H1 (cell line): ENCODE data around the gene CLRN2. TPM values are rescaled to one million over a fixed set of nuclear protein-coding genes. Genes with fewer than 3 reads are reported as not detected.

ENCODE experiments used
- CTCF ChIA-PET: fragments of 300-600 bp; sonication (Branson Sonifier 250); formaldehyde crosslinking; loops from one replicate; lab custom pipeline; 2021; ENCODE audit not compliant: partially characterized antibody; lab: Charles Lee
- POLR2A ChIA-PET: fragments of 300-600 bp; sonication (Branson Sonifier 250); formaldehyde crosslinking; loops from one replicate; lab custom pipeline; 2021; ENCODE audit warnings: inconsistent platforms; ENCODE audit not compliant: partially characterized antibody; lab: Charles Lee
- DNase-seq, 2 experiments: peaks; one replicate each; pipeline versions ENCODE4 v3.0.0 to v3.0.0-alpha.2; 2010 to 2022; ENCODE audit warnings: low spot score in 2 of 2, low read depth in 1 of 2, mixed read lengths in 1 of 2
- FAIRE-seq: peaks from 2 replicates; lab custom pipeline; 2011; peaks lifted over from hg19 to GRCh38; lab: Jason Lieb, UNC
- H2AFZ ChIP-seq: 2 replicates; pipeline ENCODE4 v1.8.1; 2012; ENCODE audit warnings: low read length, inconsistent platforms
- H2AK5ac ChIP-seq: 2 replicates; pipeline ENCODE4 v1.6.1; 2013; ENCODE audit warnings: low read depth, low read length
- H2BK120ac ChIP-seq: replicated peaks from 2 replicates; pipeline ENCODE3; 2013; ENCODE audit warnings: low read depth, low read length, inconsistent platforms
- H2BK12ac ChIP-seq: 2 replicates; pipeline ENCODE4 v1.6.1; 2013; ENCODE audit warnings: low read depth, low read length
- H2BK15ac ChIP-seq: 2 replicates; pipeline ENCODE4 v1.6.1; 2013; ENCODE audit warnings: low read length
- H2BK20ac ChIP-seq: 2 replicates; pipeline ENCODE4 v1.6.1; 2013; ENCODE audit warnings: low read length
- H2BK5ac ChIP-seq: 2 replicates; pipeline ENCODE4 v1.6.1; 2013; ENCODE audit warnings: low read depth, low read length
- H3K14ac ChIP-seq: 2 replicates; pipeline ENCODE4 v1.6.1; 2013; ENCODE audit warnings: inconsistent platforms; ENCODE audit not compliant: insufficient read length
- H3K18ac ChIP-seq: 2 replicates; pipeline ENCODE4 v1.6.1; 2013; ENCODE audit warnings: low read length; ENCODE audit errors: extremely low read depth
- H3K23ac ChIP-seq: 2 replicates; pipeline ENCODE4 v1.6.1; 2013; ENCODE audit warnings: inconsistent platforms; ENCODE audit not compliant: insufficient read length
- H3K23me2 ChIP-seq: 2 replicates; pipeline ENCODE4 v1.6.1; 2013; ENCODE audit warnings: low read depth, low read length
- H3K27ac ChIP-seq: 2 replicates; pipeline ENCODE4 v1.6.1; 2011; ENCODE audit warnings: low read depth, low read length, inconsistent platforms
- H3K27me3 ChIP-seq, 4 experiments: replicated peaks in 1 of 4; 1 replicate in 1 of 4; 2 replicates in 3 of 4; pipeline versions ENCODE4 v1.6.1 to v1.8.1; 2011 to 2013; ENCODE audit warnings: low read length in 3 of 4, mild to moderate bottlenecking in 3 of 4, inconsistent platforms in 2 of 4, mixed read lengths in 2 of 4, moderate library complexity in 1 of 4; ENCODE audit not compliant: control insufficient read depth in 3 of 4, insufficient read depth in 3 of 4; ENCODE audit errors: extremely low read depth in 1 of 4
- H3K36me3 ChIP-seq, 4 experiments: 2 replicates each; pipeline versions ENCODE4 v1.6.1 to v1.8.1; 2011 to 2013; ENCODE audit warnings: mild to moderate bottlenecking in 4 of 4, low read length in 3 of 4, moderate library complexity in 2 of 4, control low read depth in 1 of 4, inconsistent platforms in 1 of 4; ENCODE audit not compliant: insufficient read depth in 4 of 4, control insufficient read depth in 2 of 4
- H3K4ac ChIP-seq: replicated peaks from 2 replicates; pipeline ENCODE3; 2013; ENCODE audit warnings: low read length, low read depth, mixed read lengths, inconsistent platforms; ENCODE audit not compliant: insufficient read length
- H3K4me1 ChIP-seq, 4 experiments: replicated peaks in 1 of 4; 1 replicate in 1 of 4; 2 replicates in 3 of 4; pipeline versions ENCODE4 v1.6.1 to v1.8.1; 2011 to 2013; ENCODE audit warnings: low read length in 3 of 4, inconsistent platforms in 2 of 4, mixed read lengths in 1 of 4; ENCODE audit not compliant: insufficient read depth in 4 of 4, control insufficient read depth in 3 of 4
- H3K4me2 ChIP-seq, 2 experiments: 2 replicates each; pipeline versions ENCODE4 v1.6.1 to v1.8.1; 2011 to 2013; ENCODE audit warnings: low read depth in 2 of 2, low read length in 2 of 2, control low read depth in 1 of 2, inconsistent platforms in 1 of 2, mild to moderate bottlenecking in 1 of 2; ENCODE audit not compliant: insufficient read depth in 1 of 2
- H3K4me3 ChIP-seq, 4 experiments: fragments of 200-600, 300-600 bp in 1 of 4; sonication (generic), shearing (Covaris generic), sonication (Bioruptor Twin) in 1 of 4; 2 replicates each; pipeline versions ENCODE4 v1.5.1 to v1.8.1; 2011 to 2016; ENCODE audit warnings: low read length in 4 of 4, low read depth in 3 of 4, control low read depth in 2 of 4, inconsistent platforms in 2 of 4, mild to moderate bottlenecking in 2 of 4, mixed read lengths in 1 of 4, moderate library complexity in 1 of 4; ENCODE audit not compliant: insufficient read depth in 2 of 4; ENCODE audit errors: extremely low read depth in 1 of 4
- H3K56ac ChIP-seq: replicated peaks from 2 replicates; pipeline ENCODE3; 2013; ENCODE audit warnings: low read depth, mild to moderate bottlenecking, mixed read lengths, low read length, inconsistent platforms; ENCODE audit not compliant: insufficient read length
- H3K79me1 ChIP-seq: 2 replicates; pipeline ENCODE4 v1.6.1; 2013; ENCODE audit warnings: low read depth, low read length, control low read depth
- H3K79me2 ChIP-seq, 2 experiments: 2 replicates each; pipeline versions ENCODE4 v1.6.1 to v1.8.1; 2012 to 2013; ENCODE audit warnings: low read length in 2 of 2, mild to moderate bottlenecking in 2 of 2, inconsistent platforms in 1 of 2; ENCODE audit not compliant: insufficient read depth in 2 of 2, control insufficient read depth in 1 of 2
- H3K9ac ChIP-seq, 4 experiments: replicated peaks in 1 of 4; 1 replicate in 1 of 4; 2 replicates in 3 of 4; pipeline versions ENCODE4 v1.6.1 to v1.8.1; 2011 to 2013; ENCODE audit warnings: low read depth in 3 of 4, low read length in 3 of 4, control low read depth in 2 of 4, mild to moderate bottlenecking in 2 of 4, moderate library complexity in 2 of 4, inconsistent platforms in 1 of 4; ENCODE audit errors: extremely low read depth in 1 of 4
- H3K9me3 ChIP-seq, 2 experiments: 2 replicates each; pipeline versions ENCODE4 v1.6.1 to v1.8.1; 2012 to 2013; ENCODE audit warnings: mild to moderate bottlenecking in 2 of 2, moderate library complexity in 2 of 2, control low read depth in 1 of 2, inconsistent platforms in 1 of 2, low read depth in 1 of 2, low read length in 1 of 2, mixed read lengths in 1 of 2; ENCODE audit not compliant: insufficient read depth in 2 of 2
- H4K20me1 ChIP-seq, 2 experiments: replicated peaks in 1 of 2; 2 replicates each; pipeline versions ENCODE3 to v1.8.1; 2011 to 2013; ENCODE audit warnings: inconsistent platforms in 2 of 2, low read length in 2 of 2, mild to moderate bottlenecking in 1 of 2; ENCODE audit not compliant: insufficient read depth in 2 of 2, control insufficient read depth in 1 of 2
- H4K5ac ChIP-seq: 2 replicates; pipeline ENCODE4 v1.6.1; 2013; ENCODE audit warnings: low read length, low read depth, mixed read lengths, inconsistent platforms; ENCODE audit not compliant: insufficient read length
- H4K8ac ChIP-seq: 2 replicates; pipeline ENCODE4 v1.8.0; 2013; ENCODE audit warnings: mild to moderate bottlenecking, moderate library complexity, low read length, inconsistent platforms; ENCODE audit not compliant: insufficient read depth; ENCODE audit errors: extremely low read depth
- H4K91ac ChIP-seq: replicated peaks from 2 replicates; pipeline ENCODE3; 2013; ENCODE audit warnings: low read length, mixed read lengths, inconsistent platforms; ENCODE audit not compliant: insufficient read length
- BACH1 ChIP-seq: IDR thresholded peaks from 2 replicates; pipeline ENCODE4 v1.6.1; 2012; ENCODE audit warnings: low read length, improper control_type of control experiment
- E2F6 ChIP-seq: IDR thresholded peaks from 2 replicates; pipeline ENCODE4 v1.6.1; 2012; ENCODE audit warnings: inconsistent platforms
- EP300 ChIP-seq, 2 experiments: IDR thresholded peaks; 1 replicate in 1 of 2; 2 replicates in 1 of 2; pipeline ENCODE4 v1.6.1; 2011 to 2012; ENCODE audit warnings: low read depth in 2 of 2, low read length in 2 of 2, mild to moderate bottlenecking in 2 of 2, borderline replicate concordance in 1 of 2, inconsistent platforms in 1 of 2, moderate library complexity in 1 of 2
- JUN ChIP-seq: IDR thresholded peaks from 2 replicates; pipeline ENCODE4 v1.6.1; 2011; ENCODE audit warnings: low read depth, mild to moderate bottlenecking, improper control_type of control experiment, low read length
- MAFK ChIP-seq: IDR thresholded peaks from 2 replicates; pipeline ENCODE4 v1.6.1; 2012; ENCODE audit warnings: low read depth, mild to moderate bottlenecking, improper control_type of control experiment, low read length
- NRF1 ChIP-seq: IDR thresholded peaks from 2 replicates; pipeline ENCODE4 v1.6.1; 2011; ENCODE audit warnings: mild to moderate bottlenecking, low read depth, low read length, improper control_type of control experiment
- RFX5 ChIP-seq: IDR thresholded peaks from 2 replicates; pipeline ENCODE4 v1.6.1; 2011; ENCODE audit warnings: low read depth, low read length, improper control_type of control experiment, borderline replicate concordance
- SAP30 ChIP-seq: fragments of 300-600 bp; sonication (generic); IDR thresholded peaks from 2 replicates; pipeline ENCODE4 v1.7.1; 2012; ENCODE audit warnings: low read length, moderate library complexity, mild to moderate bottlenecking, inconsistent platforms; ENCODE audit not compliant: insufficient read depth, insufficient replicate concordance
- TEAD4 ChIP-seq: IDR thresholded peaks from 2 replicates; pipeline ENCODE4 v1.6.1; 2012; ENCODE audit warnings: low read depth, low read length, inconsistent platforms, mixed read lengths
- ZNF274 ChIP-seq: IDR thresholded peaks from 2 replicates; pipeline ENCODE4 v1.7.0; 2012; ENCODE audit warnings: low read length, borderline replicate concordance; ENCODE audit errors: extremely low read depth
- WGBS, 2 experiments: shearing (Covaris generic) in 1 of 2; methylation state at CpG; one replicate each; pipeline versions ENCODE4 v1.1.6 to v1.1.7; 2013 to 2015; ENCODE audit warnings: low lambda C conversion rate in 2 of 2, mixed read lengths in 2 of 2, inconsistent platforms in 1 of 2, low coverage in 1 of 2, missing lambda C conversion rate in 1 of 2; ENCODE audit not compliant: insufficient replicate concordance in 2 of 2, insufficient coverage in 1 of 2, insufficient read length in 1 of 2; ENCODE audit errors: extremely low coverage in 1 of 2, missing lambda C conversion rate in 1 of 2; 5-methylcytosine and 5-hydroxymethylcytosine counted together
- polyA plus RNA-seq, 7 experiments: library from polyadenylated mRNA; depleted of rRNA in 3 of 7; stranded (reverse) in 5 of 7; unstranded in 2 of 7; fragments of >200 nt in 5 of 7; fragments of 200-250 nt in 2 of 7; gene quantifications; 1 replicate in 5 of 7; 2 replicates in 1 of 7; 4 replicates in 1 of 7; pipeline versions ENCODE4 v1.2.1 to v1.2.3, GENCODE V29; 2011 to 2013; ENCODE audit warnings: missing spikeins in 2 of 7, mixed read lengths in 2 of 7
- total RNA-seq: library from RNA; stranded (reverse); fragmentation: NEBNext Ultra II Directional; extraction: Animal tissue kit (Norgen Biotek cat#: 25700); gene quantifications from 2 replicates; pipeline ENCODE4 v1.2.1, GENCODE V29; 2021
- TF ChIP-seq, protein P1 (sequence below), 3 experiments: IDR thresholded peaks; 1 replicate in 2 of 3; 2 replicates in 1 of 3; pipeline versions ENCODE4 v1.5.1 to v1.6.1; 2011; ENCODE audit warnings: low read length in 3 of 3, mild to moderate bottlenecking in 3 of 3, inconsistent platforms in 2 of 3, low read depth in 1 of 3, moderate library complexity in 1 of 3; ENCODE audit not compliant: insufficient read depth in 1 of 3; ENCODE audit errors: control extremely low read depth in 1 of 3

CLRN2 gene
- total and polyA plus RNA-seq, 2 of the 8 experiments (the other 6 are each of a cell fraction or from before 2014, with no cell fraction given), result not detected

DNA sequence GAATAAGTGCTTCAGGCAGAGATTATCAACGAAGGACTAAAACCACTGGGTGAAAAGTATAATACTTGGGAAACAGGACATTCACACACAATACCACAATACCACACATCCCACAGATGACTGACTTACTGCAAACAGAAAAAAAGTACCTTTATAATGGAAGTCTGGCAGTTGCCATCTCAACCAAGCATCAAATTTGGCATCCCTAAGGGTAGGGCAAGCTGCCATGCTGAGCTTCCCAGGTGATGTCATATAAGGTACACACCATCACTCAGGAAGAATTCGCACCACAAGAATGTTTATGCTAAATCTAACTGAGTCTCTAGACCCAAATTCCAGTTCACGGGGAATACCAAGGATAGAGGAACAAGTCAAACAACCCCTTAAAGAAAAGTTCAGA, 12.2 kb upstream of the CLRN2 start:
- ChIA-PET CTCF (interaction anchor here (1.4 kb wide), 1 partner anchor 56 kb away, joined by 4 read pairs; no protein-coding TSS in a partner anchor), POLR2A (interaction anchor here (0.9 to 1.0 kb wide), 2 partner anchors 9 to 19 kb away, joined by 3 read pairs; no protein-coding TSS in a partner anchor)
- no peaks in the 10 kb centered on the region for H4K20me1 ChIP-seq
- no peak overlapping the region for H2BK12ac ChIP-seq
- no peak overlapping the region for H3K4ac ChIP-seq
- no peak overlapping the region for H4K5ac ChIP-seq
- 89% methylated on average over 3 of the region's 3 CpGs; no CpG with 5 or more reads in 1 of the 2 experiments for WGBS, 2 experiments
- no peak overlapping the region for H4K8ac ChIP-seq
- no peak overlapping the region for H3K18ac ChIP-seq
- H3K4me3 ChIP-seq, result no peak overlapping the region
- no peak overlapping the region for H2AFZ ChIP-seq
- FAIRE-seq, result no peak
- H4K91ac ChIP-seq, result no peak overlapping the region
- no peaks in the 10 kb centered on the region for H3K4me1 ChIP-seq
- H3K79me1 ChIP-seq, result no peaks in the 10 kb centered on the region
- H3K9ac ChIP-seq, result no peak overlapping the region
- no peak overlapping the region for H2BK120ac ChIP-seq
- H3K4me2 ChIP-seq, result no peak overlapping the region
- H2BK20ac ChIP-seq, result no peak overlapping the region
- H3K14ac ChIP-seq, result no peak overlapping the region
- H3K9me3 ChIP-seq, result no peaks in the 10 kb centered on the region
- H3K27ac ChIP-seq, result no peak overlapping the region
- H3K56ac ChIP-seq, result no peak overlapping the region
- H3K23me2 ChIP-seq, result no peaks in the 10 kb centered on the region
- H3K36me3 ChIP-seq, result peaks cover 0 to 15% (median under 1%) of the 10 kb centered on the region in 4 experiments; a peak in 5 of 8 replicates
- H3K23ac ChIP-seq, result no peak overlapping the region
- no peak overlapping the region for H2AK5ac ChIP-seq
- no peak overlapping the region for H2BK5ac ChIP-seq
- DNase-seq, result no peak
- no peak overlapping the region for H2BK15ac ChIP-seq
- H3K79me2 ChIP-seq, result no peaks in the 10 kb centered on the region
- no peaks in the 10 kb centered on the region for H3K27me3 ChIP-seq
- TF ChIP-seq, protein P1, sequence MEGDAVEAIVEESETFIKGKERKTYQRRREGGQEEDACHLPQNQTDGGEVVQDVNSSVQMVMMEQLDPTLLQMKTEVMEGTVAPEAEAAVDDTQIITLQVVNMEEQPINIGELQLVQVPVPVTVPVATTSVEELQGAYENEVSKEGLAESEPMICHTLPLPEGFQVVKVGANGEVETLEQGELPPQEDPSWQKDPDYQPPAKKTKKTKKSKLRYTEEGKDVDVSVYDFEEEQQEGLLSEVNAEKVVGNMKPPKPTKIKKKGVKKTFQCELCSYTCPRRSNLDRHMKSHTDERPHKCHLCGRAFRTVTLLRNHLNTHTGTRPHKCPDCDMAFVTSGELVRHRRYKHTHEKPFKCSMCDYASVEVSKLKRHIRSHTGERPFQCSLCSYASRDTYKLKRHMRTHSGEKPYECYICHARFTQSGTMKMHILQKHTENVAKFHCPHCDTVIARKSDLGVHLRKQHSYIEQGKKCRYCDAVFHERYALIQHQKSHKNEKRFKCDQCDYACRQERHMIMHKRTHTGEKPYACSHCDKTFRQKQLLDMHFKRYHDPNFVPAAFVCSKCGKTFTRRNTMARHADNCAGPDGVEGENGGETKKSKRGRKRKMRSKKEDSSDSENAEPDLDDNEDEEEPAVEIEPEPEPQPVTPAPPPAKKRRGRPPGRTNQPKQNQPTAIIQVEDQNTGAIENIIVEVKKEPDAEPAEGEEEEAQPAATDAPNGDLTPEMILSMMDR (IDR thresholded peaks at IDR 0.05; ENCODE audit: control extremely low read depth in 1 of 3, insufficient read depth in 1 of 3, low read depth in 1 of 3, low read length in 3 of 3), result no peak
- no peak for TF ChIP-seq ZNF274
- TF ChIP-seq BACH1, result no peak
- no peak for TF ChIP-seq E2F6
- TF ChIP-seq EP300 (IDR thresholded peaks at IDR 0.05; ENCODE audit: borderline replicate concordance in 1 of 2, low read depth in 2 of 2, low read length in 2 of 2), result no peak
- no peak for TF ChIP-seq RFX5
- no peak for TF ChIP-seq SAP30
- no peak for TF ChIP-seq NRF1
- TF ChIP-seq TEAD4, result no peak
- TF ChIP-seq JUN, result no peak
- no peak for TF ChIP-seq MAFK
